Vagina (tissue), 2 donors: ENCODE data around the gene TENM4.

Experiments
- POLR2A ChIP-seq, 2 donors: fragments of 450-650 bp; IDR thresholded peaks; one replicate each; pipeline ENCODE4 v1.6.1; 2017; ENCODE audit warnings: antibody characterized with exemption in 2 of 2, mild to moderate bottlenecking in 2 of 2, moderate library complexity in 2 of 2
- POLR2AphosphoS5 ChIP-seq, 2 donors: sonication (generic); formaldehyde crosslinking; IDR thresholded peaks; one replicate each; pipeline ENCODE4 v1.9.0; 2017; ENCODE audit warnings: antibody characterized with exemption in 2 of 2, mild to moderate bottlenecking in 2 of 2, low read depth in 1 of 2; ENCODE audit not compliant: insufficient read depth in 1 of 2
- TF ChIP-seq, protein P1 (sequence below), 3 experiments: fragments of 450-650 bp in 2 of 3; fragments of 200-600 bp in 1 of 3; sonication (generic) in 1 of 3; IDR thresholded peaks; one replicate each; pipeline ENCODE4 v1.5.1; 2017 to 2019; ENCODE audit warnings: antibody characterized with exemption in 3 of 3, mild to moderate bottlenecking in 2 of 3, moderate library complexity in 2 of 3

DNA sequence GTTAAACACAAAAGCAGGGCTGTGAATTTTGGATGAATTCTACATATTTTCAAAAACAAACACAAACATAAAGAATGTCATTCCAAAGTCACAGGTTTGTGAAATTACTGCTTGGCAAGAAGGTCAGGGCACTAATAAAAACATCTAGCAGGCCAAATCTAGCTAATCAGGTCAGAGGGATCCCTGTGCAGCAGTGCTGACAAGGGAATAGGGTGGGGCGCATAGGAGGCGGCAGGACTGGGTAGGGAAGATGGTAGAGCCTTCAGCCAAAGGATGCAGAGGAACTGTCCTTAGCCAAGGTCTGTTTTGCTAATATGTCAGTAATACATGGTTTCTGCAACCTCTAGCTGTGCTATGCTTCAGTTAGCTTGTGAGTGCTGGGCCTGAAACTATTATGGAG is 396.6 kb downstream of the TENM4 start:
- TF ChIP-seq, protein P1, sequence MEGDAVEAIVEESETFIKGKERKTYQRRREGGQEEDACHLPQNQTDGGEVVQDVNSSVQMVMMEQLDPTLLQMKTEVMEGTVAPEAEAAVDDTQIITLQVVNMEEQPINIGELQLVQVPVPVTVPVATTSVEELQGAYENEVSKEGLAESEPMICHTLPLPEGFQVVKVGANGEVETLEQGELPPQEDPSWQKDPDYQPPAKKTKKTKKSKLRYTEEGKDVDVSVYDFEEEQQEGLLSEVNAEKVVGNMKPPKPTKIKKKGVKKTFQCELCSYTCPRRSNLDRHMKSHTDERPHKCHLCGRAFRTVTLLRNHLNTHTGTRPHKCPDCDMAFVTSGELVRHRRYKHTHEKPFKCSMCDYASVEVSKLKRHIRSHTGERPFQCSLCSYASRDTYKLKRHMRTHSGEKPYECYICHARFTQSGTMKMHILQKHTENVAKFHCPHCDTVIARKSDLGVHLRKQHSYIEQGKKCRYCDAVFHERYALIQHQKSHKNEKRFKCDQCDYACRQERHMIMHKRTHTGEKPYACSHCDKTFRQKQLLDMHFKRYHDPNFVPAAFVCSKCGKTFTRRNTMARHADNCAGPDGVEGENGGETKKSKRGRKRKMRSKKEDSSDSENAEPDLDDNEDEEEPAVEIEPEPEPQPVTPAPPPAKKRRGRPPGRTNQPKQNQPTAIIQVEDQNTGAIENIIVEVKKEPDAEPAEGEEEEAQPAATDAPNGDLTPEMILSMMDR (IDR thresholded peaks at IDR 0.05) = no peak
- TF ChIP-seq POLR2AphosphoS5 (IDR thresholded peaks at IDR 0.05; ENCODE audit: insufficient read depth in 1 of 2, low read depth in 1 of 2) (no peak), POLR2A (IDR thresholded peaks at IDR 0.05) (no peak)
